ENCODE results near the gene SLC16A5.

The SLC16A5 gene

DNA sequence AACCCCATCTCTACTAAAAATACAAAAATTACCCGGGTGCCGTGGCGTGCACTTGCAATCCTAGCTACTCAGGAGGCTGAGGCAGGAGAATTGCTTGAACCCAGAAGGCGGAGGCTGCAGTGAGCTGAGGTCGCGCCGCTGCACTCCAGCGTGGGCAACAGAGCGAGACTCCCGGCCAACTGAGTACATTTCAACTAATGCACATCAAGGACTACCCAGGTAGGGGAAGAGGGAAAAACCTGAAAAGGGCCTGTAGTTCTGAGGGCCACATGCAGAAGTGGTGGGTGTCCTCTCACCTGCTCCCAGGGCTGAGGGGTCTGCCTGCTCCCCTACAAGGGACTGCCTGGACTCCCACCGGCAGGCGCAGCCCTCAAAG, 584 bp upstream of the SLC16A5 start:
- DNase-seq: no peak

DNA sequence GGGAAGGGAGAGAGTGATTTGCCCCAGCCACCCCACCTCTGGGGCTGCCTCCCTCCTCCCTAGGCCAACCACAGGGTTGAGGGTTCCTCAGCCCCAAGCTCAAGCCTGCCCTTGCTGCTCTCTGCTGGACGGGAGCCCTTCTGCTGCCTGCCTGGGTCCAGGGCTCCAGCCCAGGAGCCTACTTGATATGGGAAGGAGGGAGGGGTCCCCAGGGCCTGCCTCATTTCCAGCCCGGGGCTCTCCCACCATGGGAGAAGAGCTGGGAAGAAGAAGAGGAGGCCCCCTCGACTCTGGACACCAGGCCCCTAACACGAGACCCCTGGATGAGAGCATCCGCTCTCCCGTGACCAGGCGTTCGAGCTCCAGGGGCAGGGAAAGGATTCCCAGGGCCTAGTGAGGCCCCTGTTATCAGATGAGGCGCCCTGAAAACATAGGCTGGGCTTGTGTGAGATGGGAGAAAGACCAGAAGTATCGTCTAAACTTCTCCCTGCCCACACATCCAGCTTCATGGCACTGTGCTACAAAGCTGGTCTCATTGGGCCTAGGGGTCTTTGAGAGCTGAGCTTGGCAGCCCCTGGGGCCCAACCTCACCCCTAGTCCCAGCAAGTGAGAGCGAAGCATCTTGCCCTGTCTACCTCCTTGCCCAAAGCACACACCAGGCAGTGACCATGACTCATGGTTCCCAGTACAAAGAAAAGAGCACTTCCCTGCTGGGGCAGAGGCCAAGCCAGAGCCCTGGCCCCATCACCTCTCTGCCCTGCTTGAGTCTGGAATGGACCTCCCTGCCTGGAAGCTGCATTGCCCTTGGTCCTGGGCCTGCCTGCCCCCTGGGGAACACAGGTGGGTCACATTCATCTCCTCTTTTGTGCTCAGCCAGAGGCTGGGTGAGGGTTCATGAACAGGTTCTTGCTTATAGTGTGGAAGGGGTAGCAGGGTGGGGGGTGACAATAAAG, 987 bp downstream of the SLC16A5 start:
- DNase-seq: no peak

DNA sequence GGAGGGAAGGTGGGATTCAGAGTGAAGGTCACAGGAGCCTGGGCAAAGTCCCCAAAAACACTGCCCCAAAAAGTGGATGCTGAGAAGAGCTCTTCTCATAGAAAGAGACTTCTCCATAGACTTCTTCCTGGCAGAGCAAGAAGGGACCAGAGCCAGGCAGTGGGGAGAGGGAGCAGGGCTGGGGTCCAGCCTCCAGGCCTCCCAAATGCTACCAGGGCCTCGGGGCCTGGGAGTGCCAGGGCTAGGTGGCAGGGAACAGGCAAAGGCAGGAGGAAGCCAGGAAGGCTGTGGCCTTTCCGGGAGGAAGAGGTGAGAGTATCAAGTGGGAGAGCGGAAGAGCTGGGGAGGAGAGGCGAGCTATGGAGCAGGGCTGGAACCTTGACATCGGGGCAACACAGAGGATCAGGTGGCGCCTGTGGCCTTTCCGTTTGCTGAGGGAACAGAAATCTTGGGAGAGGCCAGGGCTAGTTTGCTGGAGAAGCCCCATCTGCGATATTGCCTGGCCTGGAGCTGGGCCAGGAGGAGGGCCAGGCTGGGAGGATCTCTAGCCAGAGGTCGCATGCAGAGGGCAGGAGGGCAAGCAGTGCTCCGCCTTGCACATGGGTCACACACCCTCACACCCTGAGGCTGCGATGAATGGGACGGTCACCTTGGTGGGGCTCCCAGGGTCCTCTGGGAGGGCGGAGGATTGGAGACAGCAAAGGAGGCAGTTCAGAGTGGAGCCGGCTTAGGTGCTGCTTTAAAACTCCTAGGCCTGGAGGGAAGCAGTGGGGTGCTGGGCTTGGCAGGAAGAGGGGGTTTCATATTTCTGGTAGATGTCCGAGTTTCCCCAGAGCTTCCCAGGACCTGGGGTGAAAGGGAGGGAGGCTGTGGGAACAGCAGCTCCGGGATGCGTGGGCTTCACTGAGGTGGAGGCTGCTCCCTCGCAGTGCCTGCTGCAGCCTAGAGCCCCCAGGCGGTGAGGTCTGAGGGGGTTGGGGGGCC, 3.4 kb downstream of the SLC16A5 start:
- DNase-seq: no peak

DNA sequence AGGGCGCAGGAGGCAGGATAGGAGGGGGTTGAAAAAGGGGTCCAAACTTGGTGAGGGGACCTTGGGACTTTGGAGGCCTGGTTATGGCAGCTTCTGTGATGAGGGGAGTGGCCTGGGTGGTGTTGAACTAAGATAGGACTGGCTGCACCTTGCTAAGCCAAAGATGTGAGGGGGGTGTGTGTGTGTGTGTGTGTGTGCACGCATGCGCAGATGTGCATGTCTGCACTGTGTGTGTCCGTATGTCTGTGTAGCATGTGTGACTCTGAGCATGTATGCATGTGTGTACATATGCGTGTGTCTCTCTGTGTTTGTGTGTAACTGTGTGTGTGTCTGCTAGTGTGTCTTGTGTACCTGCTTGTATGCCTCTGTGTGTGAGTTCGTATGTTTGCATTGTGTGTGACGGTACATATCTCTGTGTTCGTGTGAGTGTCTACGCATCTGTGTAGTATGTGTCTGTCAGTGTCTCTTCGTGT, 4.1 kb downstream of the SLC16A5 start:
- no peak for DNase-seq

DNA sequence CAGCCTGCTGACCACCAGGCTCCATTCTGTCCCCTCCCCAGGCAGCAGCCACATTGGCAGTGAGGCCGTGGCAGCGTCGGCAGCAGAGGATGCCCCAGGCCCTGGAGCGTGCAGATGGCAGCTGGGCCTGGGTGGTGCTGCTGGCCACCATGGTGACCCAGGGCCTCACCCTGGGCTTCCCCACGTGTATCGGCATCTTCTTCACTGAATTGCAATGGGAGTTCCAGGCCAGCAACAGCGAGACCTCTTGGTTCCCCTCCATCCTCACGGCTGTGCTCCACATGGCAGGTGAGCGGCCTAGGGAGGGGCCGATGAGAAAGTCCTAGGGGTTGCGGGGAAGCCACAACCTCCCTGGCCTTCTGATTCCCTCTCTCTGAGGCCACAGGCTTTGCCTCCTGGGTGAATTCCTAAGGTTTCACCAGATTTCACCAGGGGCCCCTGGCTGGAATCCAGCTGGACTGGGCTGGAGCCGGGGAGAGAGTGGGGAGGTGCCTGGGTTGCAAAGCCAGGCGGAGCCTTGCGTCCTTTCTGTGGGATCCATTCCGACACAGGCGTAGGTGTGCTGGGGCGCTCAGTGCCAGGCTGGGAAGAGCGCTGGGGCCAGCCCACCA, 5.9 kb downstream of the SLC16A5 start:
- no peak for DNase-seq

DNA sequence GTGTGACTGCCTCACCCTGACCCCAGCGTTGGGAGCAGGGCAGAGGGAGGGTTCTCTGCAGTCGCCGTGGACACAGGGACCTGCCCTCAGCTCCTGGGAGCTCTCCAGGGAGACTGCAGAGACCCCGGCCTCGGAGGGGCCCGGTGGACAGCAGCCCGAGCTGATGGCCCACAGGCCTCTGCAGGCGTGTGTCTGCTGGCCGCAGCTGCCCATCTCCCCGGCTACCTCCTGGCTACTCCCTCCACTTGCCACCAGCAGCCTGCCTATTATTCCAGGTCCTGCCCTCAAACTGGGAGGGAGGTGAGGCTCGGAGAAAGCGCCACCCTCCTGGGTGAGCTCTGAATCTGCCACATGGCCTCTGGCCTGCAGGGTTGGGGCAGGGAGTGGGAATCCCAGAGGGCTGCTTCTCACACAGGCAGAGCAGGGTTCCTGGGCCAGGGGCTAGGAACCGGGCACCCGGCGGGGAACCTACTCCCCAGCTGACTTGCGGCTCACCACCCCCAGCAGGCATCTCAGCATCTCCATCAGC, 7.2 kb downstream of the SLC16A5 start:
- DNase-seq: no peak

DNA sequence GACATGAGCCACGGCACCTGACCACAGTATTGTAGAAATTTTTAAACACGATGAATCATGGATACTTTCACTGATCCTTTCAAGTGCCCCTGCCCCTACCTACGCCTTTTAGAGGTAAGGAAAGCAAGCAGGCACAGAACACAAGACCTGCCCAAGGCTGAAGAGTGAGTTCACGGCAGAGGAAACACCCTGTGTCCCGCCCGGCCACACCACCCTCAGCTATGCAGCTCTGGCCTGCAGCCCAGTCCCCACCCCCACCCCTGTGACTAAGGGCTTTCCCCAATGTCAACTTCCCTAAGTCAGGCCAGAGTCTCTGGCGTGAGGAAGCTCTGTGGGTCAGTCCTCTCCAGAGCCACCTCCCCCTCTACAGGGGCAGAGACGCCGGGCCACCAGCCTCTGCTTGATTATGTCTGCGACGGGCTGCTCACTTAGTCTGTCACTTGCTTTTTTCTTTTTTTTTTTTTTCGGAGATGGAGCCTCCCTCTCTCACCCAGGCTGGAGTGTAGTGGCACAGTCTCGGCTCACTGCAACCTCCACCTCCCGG, 8.4 kb downstream of the SLC16A5 start:
- DNase-seq: no peak

DNA sequence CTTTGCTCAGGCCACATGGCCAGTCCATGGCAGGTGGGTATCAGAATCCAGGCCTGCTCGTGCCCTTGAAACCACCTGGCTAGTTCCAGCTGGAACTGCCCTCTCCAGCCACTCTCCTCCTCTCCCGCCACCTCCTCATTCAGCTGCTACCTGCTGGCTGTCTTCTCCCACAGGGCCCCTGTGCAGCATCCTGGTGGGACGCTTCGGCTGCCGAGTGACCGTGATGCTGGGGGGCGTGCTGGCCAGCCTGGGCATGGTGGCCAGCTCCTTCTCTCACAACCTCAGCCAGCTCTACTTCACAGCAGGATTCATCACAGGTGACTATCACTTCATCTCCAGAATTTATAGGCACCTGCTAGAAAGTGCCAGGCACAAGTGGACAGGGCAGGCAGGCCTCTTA, 10.1 kb downstream of the SLC16A5 start:
- no peak for DNase-seq

DNA sequence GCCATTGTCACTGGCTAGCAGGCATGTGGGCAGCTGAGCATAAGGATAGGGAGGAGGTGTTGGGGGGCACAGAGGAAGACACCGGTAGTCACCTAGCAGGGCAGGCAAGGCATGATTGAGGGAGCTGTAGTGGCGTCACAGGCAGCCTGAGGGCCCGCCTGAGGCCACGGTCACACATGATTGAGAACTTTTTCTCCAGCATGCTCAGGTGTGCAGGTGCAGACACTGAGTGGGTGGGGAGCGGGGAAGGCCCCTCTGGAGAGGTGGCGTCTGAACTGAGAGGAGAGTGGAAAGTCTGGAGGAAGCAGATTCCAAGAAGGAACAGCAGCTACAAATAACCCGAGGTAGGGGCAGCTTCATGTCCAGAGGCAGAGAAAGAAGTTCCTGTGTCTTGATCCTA, 11.1 kb downstream of the SLC16A5 start:
- no peak for DNase-seq

DNA sequence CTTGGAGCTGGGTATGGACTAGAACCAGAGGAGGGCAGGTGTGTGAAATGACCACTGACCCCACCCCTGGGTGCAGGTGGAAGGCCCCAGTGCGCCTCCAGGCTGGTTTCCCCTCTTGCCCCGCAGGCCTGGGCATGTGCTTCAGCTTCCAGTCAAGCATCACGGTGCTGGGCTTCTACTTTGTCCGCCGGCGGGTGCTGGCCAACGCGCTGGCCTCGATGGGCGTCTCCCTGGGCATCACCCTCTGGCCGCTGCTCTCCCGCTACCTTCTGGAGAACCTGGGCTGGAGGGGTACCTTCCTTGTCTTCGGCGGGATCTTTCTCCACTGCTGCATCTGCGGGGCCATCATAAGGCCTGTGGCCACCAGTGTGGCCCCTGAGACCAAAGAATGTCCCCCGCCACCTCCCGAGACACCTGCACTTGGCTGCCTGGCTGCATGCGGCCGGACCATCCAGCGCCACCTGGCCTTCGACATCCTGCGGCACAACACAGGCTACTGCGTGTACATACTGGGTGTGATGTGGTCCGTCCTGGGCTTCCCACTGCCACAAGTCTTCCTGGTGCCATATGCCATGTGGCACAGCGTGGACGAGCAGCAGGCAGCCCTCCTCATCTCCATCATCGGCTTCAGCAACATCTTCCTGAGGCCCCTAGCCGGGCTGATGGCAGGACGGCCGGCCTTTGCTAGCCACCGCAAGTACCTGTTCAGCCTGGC, 12.3 kb downstream of the SLC16A5 start:
- no peak for DNase-seq

DNA sequence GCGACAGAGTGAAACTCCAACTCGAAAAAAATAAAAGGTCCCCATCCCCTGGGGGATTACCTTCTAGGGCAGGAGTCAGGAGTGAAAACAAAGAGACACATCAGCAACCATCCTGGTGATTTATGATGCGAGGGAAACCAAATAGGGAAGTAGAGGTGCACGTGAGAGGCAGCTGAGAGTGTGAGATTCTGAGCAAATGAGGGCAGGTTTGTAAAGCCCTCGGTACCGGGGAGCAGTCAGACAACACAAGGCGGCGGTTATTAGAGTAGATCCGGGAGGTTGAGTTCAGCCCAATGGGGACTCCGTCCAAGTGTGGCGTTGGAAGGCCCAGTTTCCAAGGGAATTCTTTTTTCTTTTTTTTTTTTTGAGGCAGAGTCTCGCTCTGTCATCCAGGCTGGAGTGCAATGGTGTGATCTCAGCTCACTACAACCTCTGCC, 14.6 kb downstream of the SLC16A5 start:
- no peak for DNase-seq

DNA sequence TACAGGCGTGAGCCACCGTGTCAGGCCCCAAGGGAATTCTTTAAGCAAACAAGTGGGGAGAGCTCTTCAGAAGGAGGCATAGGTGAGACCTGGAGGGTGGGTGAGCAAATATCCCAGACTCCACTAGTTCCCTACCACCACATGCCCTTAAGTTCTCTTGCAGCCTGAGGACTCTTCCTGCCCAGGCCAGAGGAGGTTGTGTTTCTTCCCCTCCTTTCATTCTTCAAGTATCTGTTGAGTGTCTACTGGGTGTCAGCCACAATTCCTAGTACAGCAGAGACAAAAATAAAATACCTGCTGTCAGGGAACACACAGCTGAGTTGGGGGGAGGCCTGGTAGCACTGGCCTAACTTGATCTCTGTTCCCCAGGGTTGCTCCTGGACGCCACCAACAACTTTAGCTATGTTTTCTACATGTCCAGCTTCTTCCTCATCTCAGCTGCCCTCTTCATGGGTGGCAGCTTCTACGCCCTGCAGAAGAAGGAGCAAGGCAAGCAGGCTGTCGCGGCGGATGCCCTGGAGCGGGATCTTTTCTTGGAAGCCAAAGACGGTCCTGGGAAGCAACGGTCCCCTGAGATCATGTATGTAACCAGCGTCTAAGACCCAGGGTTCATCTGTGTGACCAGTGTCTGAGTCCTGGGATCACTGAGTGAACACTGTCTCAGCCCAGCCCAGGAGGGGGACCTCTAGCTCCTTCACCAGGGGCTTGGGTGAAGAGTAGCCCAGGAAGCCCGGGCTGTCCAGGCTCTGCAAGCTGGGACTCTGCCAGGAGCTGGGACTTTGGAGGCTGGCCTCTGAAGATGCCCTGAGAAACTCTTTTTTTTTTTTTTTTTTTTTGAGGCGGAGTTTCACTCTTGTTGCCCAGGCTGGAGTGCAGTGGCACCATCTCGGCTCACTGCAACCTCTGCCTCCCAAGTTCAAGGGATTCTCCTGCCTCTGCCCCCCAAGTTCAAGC, 16.1 kb downstream of the SLC16A5 start:
- DNase-seq: no peak

DNA sequence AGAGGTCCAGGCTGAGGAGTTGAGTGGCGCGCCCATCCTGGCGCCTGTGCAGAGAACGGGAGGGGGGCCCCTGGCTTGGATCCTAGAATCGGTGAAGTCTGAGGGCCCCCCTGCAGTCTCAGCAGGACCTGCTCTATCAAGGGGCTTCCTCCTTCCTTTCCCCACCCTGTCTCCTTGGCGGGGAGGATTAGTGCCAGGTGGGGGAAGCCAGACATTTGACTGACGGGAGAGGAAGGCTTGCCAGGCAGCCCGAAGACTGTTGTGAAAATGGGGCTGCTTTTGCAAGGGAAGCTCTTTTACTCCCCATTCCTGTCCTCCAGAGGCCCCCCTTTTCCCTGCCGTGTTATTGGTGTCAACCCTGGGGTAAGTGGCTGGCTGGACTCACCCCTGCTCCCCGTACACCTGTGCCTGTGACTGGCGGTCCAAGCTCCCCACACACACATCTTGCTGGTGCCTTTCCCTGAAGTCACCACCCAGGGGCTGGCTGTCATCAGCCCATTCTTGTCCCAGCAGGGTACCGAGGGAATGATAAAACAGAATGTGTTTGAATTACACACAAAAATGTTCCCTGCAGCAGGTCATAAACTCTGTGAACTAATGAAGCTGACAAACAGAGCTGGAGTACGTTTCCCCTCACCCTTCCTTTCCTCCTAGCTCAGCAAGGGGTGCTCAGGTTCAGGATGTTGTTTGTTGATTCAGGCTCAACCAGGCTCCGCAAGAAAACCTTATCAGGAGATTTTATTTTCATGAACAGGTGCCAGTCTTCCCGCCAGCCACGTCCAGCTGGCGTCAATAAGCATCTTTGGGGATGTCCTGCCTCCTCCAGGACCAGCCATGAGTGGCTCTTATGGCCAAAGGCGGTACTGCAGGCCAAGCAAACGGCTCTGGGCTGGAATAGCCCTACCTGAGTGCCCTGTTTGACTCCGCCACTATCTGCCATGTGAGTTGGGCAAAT, 17.6 kb downstream of the SLC16A5 start:
- DNase-seq: peak; percentile 37

DNA sequence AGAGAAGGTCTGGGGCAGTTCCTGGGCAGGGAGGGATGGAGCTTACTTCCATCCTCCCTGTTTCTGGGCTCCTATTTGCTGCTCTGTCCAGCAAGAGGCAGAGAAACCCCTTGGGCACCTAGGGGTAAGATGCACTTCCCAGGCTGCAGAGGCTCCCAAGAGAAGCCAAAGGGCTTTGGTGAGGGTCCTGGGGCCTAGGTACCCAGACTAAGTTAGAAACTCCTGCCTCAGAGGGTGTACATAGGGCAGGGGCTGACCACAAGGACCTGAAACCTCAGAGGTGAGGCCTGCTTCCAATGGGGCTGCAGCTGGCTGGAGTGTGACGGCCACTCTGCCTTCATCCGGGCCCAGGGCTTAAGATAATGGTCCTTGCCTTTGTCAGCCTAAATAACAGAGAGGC, 20.4 kb downstream of the SLC16A5 start:
- DNase-seq: no peak

DNA sequence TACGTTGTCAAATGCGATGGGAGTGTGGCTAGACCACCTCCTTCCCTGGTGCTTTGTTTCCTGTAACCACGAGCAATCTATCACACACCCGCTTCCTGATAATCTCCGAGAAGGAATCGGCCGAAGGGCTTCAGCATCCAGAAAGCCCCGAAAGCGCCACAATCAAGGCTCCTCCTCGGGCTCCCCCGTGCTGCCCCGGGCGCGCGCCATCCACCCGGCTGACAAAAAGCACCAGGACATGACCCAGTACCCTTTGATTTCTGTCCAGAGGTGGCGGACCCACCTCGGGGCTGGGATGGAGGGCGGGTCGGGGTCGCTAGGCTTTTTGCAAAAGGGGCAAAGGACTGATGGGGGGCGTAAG, 21.3 kb downstream of the SLC16A5 start:
- DNase-seq: no peak

DNA sequence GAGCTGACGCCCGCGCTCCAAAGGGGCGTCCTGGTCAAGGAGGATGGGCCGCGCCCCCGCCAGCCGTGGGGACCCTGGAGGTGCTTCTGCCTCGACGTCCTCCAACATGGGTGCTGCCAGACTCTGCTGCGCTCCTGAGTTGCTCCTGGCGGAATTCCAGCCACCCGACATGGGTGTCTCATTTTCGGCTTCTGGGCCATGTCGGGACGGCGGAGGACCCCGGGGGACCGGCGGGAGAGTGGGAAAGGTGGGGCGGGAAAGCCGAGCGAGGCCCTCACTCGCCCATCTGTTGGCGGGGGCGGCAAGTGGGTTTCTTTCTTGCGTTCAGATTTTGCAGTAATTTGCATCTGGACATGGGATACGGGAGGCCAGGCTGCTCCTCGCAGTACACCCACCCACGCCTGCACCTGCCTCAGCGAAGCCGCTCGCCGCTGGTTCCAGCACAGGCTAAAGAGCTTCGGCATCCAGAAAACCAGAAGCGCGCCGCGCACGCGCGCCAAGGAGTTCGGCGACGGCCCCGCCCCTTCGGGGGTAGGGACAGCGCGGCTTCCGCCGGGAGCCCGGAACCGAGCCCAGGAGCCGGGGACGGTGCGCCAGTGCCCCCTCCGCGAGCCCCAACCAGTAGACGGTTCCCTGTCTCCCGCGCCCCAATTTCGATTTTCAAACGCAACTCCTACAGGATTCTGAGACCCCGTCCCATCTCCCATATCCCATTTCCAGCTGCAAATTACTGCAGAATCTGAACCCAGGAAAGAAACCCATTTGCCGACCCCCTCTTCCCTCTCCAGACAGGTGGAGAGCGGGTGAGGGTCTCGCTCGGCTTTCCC, 21.9 kb downstream of the SLC16A5 start, which contains the start of gene ARMC7:
ARMC7 (plus strand) TSS at position 563 of the 827 bp plus-strand sequence. CDS start 320 bp downstream, outside the sequence.
- peak; percentile 93 for DNase-seq

DNA sequence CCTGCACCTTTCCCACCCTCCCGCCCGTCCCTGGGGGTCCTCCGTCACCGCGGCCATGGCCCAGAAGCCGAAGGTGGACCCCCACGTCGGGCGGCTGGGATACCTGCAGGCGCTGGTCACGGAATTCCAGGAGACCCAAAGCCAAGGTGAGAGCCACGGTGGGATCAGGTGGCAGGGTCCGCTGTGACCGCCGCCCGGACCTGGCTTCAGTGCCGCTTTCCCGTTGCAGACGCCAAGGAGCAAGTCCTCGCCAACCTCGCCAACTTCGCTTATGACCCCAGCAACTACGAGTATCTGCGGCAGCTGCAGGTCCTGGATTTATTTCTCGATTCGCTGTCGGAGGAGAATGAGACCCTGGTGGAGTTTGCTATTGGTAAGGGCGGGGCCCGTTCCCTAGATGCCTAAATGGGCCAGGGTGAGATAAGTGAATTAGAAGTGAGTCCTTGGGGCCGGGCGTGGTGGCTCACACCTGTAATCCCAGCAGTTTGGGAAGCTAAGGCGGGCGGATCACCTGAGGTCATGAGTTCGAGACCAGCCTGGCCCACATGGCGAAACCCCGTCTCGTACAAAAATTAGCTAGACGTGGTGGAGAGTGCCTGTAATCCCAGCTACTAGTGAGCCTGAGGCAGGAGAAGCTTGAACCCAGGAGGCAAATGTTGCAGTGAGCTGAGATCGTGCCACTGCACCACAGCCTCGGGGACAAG, 22.6 kb downstream of the SLC16A5 start:
- no peak for DNase-seq
